Lower lobe of right lung (tissue), 2 donors: ENCODE measurements around the gene FBXO3. TPM values are rescaled to one million over a fixed set of nuclear protein-coding genes. Genes with fewer than 3 reads are reported as not detected.

Experiments
- ATAC-seq, 2 donors: fragments of 200-7000 bp; cut with Tn5 transposase; one replicate each; pipeline ENCODE4 v1.9.1; 2020 to 2022; ENCODE audit warnings: mild to moderate bottlenecking in 2 of 2, moderate library complexity in 2 of 2
- DNase-seq: peaks from one replicate; pipeline ENCODE4 v3.0.0-alpha.2; 2020
- H3K27ac ChIP-seq: fragments of 200-600 bp; one replicate; pipeline ENCODE4 v1.8.0; 2022
- H3K27me3 ChIP-seq: fragments of 200-600 bp; one replicate; pipeline ENCODE4 v1.8.0; 2022; ENCODE audit warnings: low read depth
- H3K36me3 ChIP-seq: fragments of 200-600 bp; one replicate; pipeline ENCODE4 v1.8.0; 2022; ENCODE audit warnings: mild to moderate bottlenecking
- H3K4me1 ChIP-seq: fragments of 200-600 bp; one replicate; pipeline ENCODE4 v1.8.0; 2022
- H3K4me3 ChIP-seq: fragments of 200-600 bp; one replicate; pipeline ENCODE4 v1.8.0; 2022; ENCODE audit warnings: mild to moderate bottlenecking
- H3K9me3 ChIP-seq: fragments of 200-600 bp; one replicate; pipeline ENCODE4 v1.8.0; 2022
- intact Hi-C: fragments of 100-400 bp; cut with DNase I; formaldehyde crosslinking; loops from one replicate; pipeline ENCODE4 v1.11.0; 2022
- total RNA-seq: library from RNA; stranded (reverse); fragmentation: NEBNext Ultra II Directional; extraction: Animal tissue kit (Norgen Biotek cat#: 25700); gene quantifications from one replicate; pipeline ENCODE4 v1.2.1, GENCODE V29; 2021
- TF ChIP-seq, protein P1 (sequence below): fragments of 200-600 bp; IDR thresholded peaks from one replicate; pipeline ENCODE4 v1.8.0; 2022; ENCODE audit warnings: antibody characterized with exemption, mild to moderate bottlenecking
- donor health status: DM: no; HTN: yes; CAD: no; lungs with severe emphysema.

The FBXO3 gene
- total RNA-seq, 1 donor from 2014 or later = 32.6 TPM

DNA sequence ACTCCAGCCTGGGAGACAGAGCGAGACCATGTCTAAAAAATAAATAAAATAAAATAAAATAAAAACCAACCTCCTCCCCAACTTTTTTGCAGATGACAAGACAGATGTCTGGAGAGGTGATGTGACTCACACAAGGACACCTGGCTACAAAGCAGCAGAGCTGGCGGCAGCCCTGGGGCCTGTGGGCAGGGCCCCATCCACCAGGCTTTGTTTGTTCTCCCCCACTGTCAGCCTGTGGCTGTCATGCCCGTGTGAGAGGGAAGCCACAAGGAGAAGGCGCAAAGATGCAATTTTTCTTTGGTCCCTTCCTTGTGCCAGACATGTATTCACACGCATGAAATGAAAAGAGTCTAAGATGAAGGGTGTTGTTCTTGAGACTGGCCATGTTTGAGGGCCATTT, 54.7 kb downstream of the FBXO3 start:
- Histone ChIP-seq H3K27me3 (no peaks in the 10 kb centered on the region), H3K4me3 (no peak overlapping the region), H3K27ac (no peak overlapping the region), H3K4me1 (peaks cover 74% of the 10 kb centered on the region), H3K9me3 (no peaks in the 10 kb centered on the region), H3K36me3 (peaks cover 79% of the 10 kb centered on the region)
- ATAC-seq (no peak), DNase-seq (no peak)
- intact Hi-C loops = no loop called here
- TF ChIP-seq, protein P1, sequence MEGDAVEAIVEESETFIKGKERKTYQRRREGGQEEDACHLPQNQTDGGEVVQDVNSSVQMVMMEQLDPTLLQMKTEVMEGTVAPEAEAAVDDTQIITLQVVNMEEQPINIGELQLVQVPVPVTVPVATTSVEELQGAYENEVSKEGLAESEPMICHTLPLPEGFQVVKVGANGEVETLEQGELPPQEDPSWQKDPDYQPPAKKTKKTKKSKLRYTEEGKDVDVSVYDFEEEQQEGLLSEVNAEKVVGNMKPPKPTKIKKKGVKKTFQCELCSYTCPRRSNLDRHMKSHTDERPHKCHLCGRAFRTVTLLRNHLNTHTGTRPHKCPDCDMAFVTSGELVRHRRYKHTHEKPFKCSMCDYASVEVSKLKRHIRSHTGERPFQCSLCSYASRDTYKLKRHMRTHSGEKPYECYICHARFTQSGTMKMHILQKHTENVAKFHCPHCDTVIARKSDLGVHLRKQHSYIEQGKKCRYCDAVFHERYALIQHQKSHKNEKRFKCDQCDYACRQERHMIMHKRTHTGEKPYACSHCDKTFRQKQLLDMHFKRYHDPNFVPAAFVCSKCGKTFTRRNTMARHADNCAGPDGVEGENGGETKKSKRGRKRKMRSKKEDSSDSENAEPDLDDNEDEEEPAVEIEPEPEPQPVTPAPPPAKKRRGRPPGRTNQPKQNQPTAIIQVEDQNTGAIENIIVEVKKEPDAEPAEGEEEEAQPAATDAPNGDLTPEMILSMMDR = no peak

DNA sequence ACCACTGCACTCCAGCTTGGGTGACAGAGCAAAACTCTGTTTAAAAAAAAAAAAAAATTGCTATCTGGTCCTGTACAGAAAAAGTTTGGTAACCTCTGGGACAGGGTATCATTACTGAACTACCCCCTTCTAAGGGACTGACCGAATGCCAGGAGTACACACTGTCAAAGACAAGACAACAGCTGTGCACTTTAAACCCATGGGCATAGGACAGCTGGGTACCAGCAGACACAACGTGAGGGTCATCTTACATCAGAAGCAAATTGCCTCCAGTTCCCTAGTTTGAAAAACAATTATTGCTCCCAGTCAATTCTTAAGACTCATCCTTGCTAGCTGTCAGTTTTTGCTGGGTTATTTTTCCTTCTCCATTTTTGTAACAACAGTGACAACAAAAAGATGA, 55.9 kb downstream of the FBXO3 start:
- TF ChIP-seq, protein P1 = no peak
- no peak overlapping the region for H3K27ac ChIP-seq
- no peak overlapping the region for H3K4me3 ChIP-seq
- no peaks in the 10 kb centered on the region for H3K27me3 ChIP-seq
- peaks cover 62% of the 10 kb centered on the region for H3K4me1 ChIP-seq
- H3K9me3 ChIP-seq = no peaks in the 10 kb centered on the region
- H3K36me3 ChIP-seq = peaks cover 90% of the 10 kb centered on the region
- intact Hi-C loops = no loop called here
- DNase-seq (no peak), ATAC-seq (no peak)

DNA sequence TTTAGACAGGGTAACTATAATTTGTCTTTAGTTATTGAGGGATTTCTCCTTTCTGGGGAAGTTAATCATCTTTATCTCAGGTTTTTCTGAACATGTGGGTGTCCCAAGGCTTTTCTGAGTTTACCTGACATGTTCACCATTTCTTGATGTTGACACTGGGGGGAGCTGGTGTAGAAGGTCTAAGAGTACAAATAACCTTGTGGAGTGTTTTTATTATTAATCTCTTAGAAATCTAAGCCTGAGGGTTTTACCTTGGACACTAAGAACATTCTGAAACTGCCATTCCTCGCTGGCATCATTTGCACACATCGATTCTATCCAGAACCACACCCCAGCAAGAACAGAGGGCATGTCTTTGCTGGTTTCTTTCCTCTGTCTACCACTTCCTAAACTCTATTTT, 58.1 kb downstream of the FBXO3 start:
- Histone ChIP-seq H3K9me3 (no peaks in the 10 kb centered on the region), H3K27me3 (no peaks in the 10 kb centered on the region), H3K4me1 (peaks cover 45% of the 10 kb centered on the region), H3K36me3 (peaks cover 99% of the 10 kb centered on the region), H3K27ac (peak overlapping the region; percentile 19), H3K4me3 (no peak overlapping the region)
- ATAC-seq (no peak), DNase-seq (no peak)
- TF ChIP-seq, protein P1 = no peak
- intact Hi-C loops = no loop called here

DNA sequence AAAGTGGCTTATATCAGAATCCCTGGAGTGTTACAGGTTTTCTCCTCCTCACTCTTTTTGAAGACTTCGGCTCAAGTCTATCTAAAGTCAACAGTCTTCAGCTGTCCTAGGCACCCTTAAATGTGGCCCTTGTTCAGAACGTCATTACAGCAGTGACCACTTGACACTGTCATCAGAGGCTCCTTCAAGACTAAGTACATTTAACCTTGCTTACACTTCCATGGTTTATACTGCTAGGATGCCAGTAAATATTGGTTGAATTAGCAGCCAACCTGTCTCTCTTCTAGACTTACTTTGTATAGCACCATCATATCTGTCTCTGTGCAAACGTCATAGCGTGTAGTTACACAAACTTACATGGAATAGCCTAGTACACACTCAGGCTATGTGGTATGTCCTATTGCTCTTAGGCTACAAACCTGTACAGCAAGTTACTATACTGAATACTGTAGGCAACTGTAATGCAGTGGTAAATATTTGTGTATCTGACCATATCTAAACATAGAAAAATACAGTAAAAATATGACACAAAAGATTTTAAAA, 60.4 kb downstream of the FBXO3 start:
- ATAC-seq = peak; percentile 89 to 90
- H3K27ac ChIP-seq = peak overlapping the region; percentile 19

DNA sequence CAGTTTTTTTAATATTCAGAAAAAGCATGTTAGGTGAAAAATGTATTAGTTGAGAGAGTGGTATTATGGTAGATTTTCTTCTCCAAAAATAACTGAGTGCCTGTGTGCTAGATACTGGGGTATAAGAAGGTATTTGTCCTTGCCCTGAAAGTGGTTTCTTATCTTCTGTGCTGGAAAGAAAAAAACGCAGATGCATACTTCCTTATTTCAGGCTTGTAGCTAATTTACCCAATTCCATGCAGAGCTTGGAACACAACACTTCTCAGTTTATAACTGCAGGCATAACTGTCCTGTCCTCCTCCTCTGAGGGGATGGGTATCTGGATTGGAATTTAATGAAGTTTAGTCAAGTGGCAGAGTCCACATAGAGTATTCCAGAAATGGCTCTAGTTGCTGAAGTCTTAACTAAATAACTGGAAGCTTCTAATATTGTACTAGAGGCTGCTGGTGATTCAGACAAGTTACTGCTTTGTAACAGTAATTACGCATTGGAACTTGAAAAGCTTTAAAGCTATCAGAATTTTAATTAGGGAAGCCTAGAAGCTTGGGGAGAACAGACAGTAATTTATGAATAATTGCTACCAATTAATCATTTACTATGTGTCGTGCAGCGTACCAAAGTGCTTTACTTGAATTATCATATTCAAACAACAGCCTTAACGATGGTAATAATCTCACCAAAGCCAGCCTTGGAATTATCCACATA, 61.0 kb downstream of the FBXO3 start:
- Histone ChIP-seq H3K36me3 (peaks cover 99% of the 10 kb centered on the region), H3K27ac (peak overlapping the region; percentile 19), H3K4me3 (no peak overlapping the region), H3K27me3 (no peaks in the 10 kb centered on the region), H3K4me1 (peaks cover 43% of the 10 kb centered on the region), H3K9me3 (no peaks in the 10 kb centered on the region)
- TF ChIP-seq, protein P1 = no peak
- intact Hi-C loops = no loop called here
- ATAC-seq = peak in 1 of 2 donors; percentile 47
- DNase-seq = no peak

More for the DNA sequence above, 60.4 kb downstream of the FBXO3 start:
- intact Hi-C loops = no loop called here
- TF ChIP-seq, protein P1 = no peak
- no peaks in the 10 kb centered on the region for H3K27me3 ChIP-seq
- H3K36me3 ChIP-seq = peaks cover 99% of the 10 kb centered on the region
- no peak overlapping the region for H3K4me3 ChIP-seq
- DNase-seq = no peak
- no peaks in the 10 kb centered on the region for H3K9me3 ChIP-seq
- peaks cover 37% of the 10 kb centered on the region for H3K4me1 ChIP-seq
